PFSK-1 (cell line): Measurements from ENCODE around the gene STUM.

Experiments used
- FOXP2 ChIP-seq: optimal IDR thresholded peaks from 2 replicates; pipeline ENCODE3; 2011; ENCODE audit warnings: borderline replicate concordance, control low read depth, inconsistent platforms; ENCODE audit not compliant: insufficient read depth; ENCODE audit errors: extremely low read length, extremely low read depth
- POLR2AphosphoS5 ChIP-seq: IDR thresholded peaks from 2 replicates; pipeline ENCODE4 v1.6.1; 2012; ENCODE audit warnings: low read depth, mild to moderate bottlenecking, control low read depth, low read length, moderate library complexity
- REST ChIP-seq, 2 experiments: IDR thresholded peaks; 2 replicates each; pipeline versions ENCODE4 v1.6.1 to v1.8.0; 2011 to 2012; ENCODE audit warnings: low read depth in 2 of 2, low read length in 2 of 2, control low read depth in 1 of 2, inconsistent platforms in 1 of 2, mild to moderate bottlenecking in 1 of 2, moderate library complexity in 1 of 2; ENCODE audit not compliant: insufficient read depth in 1 of 2
- SIN3A ChIP-seq: IDR thresholded peaks from 2 replicates; pipeline ENCODE4 v1.6.1; 2012; ENCODE audit warnings: mild to moderate bottlenecking, low read length, moderate library complexity, borderline replicate concordance; ENCODE audit not compliant: insufficient read depth
- TAF1 ChIP-seq: IDR thresholded peaks from 2 replicates; pipeline ENCODE4 v1.6.1; 2012; ENCODE audit warnings: low read length, control low read depth, borderline replicate concordance; ENCODE audit not compliant: insufficient read depth

Gene STUM

GRCh38 chr1:226615876-226616275 is 67.3 kb downstream of the STUM start:
- TF ChIP-seq REST (IDR thresholded peaks at IDR 0.05; ENCODE audit: insufficient read depth in 1 of 2, low read depth in 2 of 2, low read length in 2 of 2): no peak
- no peak for TF ChIP-seq POLR2AphosphoS5
- no peak for TF ChIP-seq TAF1
- TF ChIP-seq SIN3A: no peak
- TF ChIP-seq FOXP2: no peak

GRCh38 chr1:226616636-226617035 is 68.1 kb downstream of the STUM start:
- TF ChIP-seq SIN3A (no peak), TAF1 (no peak), POLR2AphosphoS5 (no peak), REST (IDR thresholded peaks at IDR 0.05; ENCODE audit: insufficient read depth in 1 of 2, low read depth in 2 of 2, low read length in 2 of 2) (no peak), FOXP2 (no peak)

- TF ChIP-seq POLR2AphosphoS5: no peak
- TF ChIP-seq TAF1: no peak
- TF ChIP-seq REST (IDR thresholded peaks at IDR 0.05; ENCODE audit: insufficient read depth in 1 of 2, low read depth in 2 of 2, low read length in 2 of 2): no peak
- TF ChIP-seq FOXP2: no peak
- TF ChIP-seq SIN3A: no peak
These were observed 68.5 kb downstream of the STUM start for GRCh38 chr1:226617109-226617508.

- no peak for TF ChIP-seq TAF1
- TF ChIP-seq REST (IDR thresholded peaks at IDR 0.05; ENCODE audit: insufficient read depth in 1 of 2, low read depth in 2 of 2, low read length in 2 of 2): no peak
- no peak for TF ChIP-seq FOXP2
- no peak for TF ChIP-seq POLR2AphosphoS5
- TF ChIP-seq SIN3A: no peak
These were observed 69.8 kb downstream of the STUM start for GRCh38 chr1:226618380-226618779.

- TF ChIP-seq TAF1: no peak
- no peak for TF ChIP-seq REST (IDR thresholded peaks at IDR 0.05; ENCODE audit: insufficient read depth in 1 of 2, low read depth in 2 of 2, low read length in 2 of 2)
- no peak for TF ChIP-seq POLR2AphosphoS5
- no peak for TF ChIP-seq FOXP2
- TF ChIP-seq SIN3A: no peak
These were observed 70.5 kb downstream of the STUM start for GRCh38 chr1:226619031-226619430.
